ENCODE measurements around the gene LCMT1. TPM values are rescaled to one million over a fixed set of nuclear protein-coding genes. Genes with fewer than 3 reads are reported as not detected.

Gene LCMT1
- polyA plus RNA-seq, 1 donor from 2014 or later: 45.5 TPM

GRCh38 chr16:25172831-25173230 lies 61.3 kb downstream of the LCMT1 start:
- TF ChIP-seq SMC3 (conservative IDR thresholded peaks at IDR 0.05; ENCODE audit: poor library complexity) (no peak), EP300 (conservative IDR thresholded peaks at IDR 0.05; ENCODE audit: poor library complexity, severe bottlenecking) (no peak), POLR2AphosphoS5 (IDR thresholded peaks at IDR 0.05) (no peak), REST (IDR thresholded peaks at IDR 0.05; ENCODE audit: borderline replicate concordance) (no peak), RAD21 (conservative IDR thresholded peaks at IDR 0.05) (no peak), MXI1 (conservative IDR thresholded peaks at IDR 0.05; ENCODE audit: poor library complexity, severe bottlenecking) (no peak), TAF1 (IDR thresholded peaks at IDR 0.05; ENCODE audit: low read depth) (no peak), EZH2 (IDR thresholded peaks at IDR 0.05; ENCODE audit: borderline replicate concordance, insufficient read depth, low read length, poor library complexity, severe bottlenecking) (no peak)
- TF ChIP-seq, protein P1, sequence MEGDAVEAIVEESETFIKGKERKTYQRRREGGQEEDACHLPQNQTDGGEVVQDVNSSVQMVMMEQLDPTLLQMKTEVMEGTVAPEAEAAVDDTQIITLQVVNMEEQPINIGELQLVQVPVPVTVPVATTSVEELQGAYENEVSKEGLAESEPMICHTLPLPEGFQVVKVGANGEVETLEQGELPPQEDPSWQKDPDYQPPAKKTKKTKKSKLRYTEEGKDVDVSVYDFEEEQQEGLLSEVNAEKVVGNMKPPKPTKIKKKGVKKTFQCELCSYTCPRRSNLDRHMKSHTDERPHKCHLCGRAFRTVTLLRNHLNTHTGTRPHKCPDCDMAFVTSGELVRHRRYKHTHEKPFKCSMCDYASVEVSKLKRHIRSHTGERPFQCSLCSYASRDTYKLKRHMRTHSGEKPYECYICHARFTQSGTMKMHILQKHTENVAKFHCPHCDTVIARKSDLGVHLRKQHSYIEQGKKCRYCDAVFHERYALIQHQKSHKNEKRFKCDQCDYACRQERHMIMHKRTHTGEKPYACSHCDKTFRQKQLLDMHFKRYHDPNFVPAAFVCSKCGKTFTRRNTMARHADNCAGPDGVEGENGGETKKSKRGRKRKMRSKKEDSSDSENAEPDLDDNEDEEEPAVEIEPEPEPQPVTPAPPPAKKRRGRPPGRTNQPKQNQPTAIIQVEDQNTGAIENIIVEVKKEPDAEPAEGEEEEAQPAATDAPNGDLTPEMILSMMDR (IDR thresholded peaks at IDR 0.05; ENCODE audit: poor library complexity, severe bottlenecking): no peak
- Histone ChIP-seq H3K9me2 (ENCODE audit: insufficient read depth, low read length) (no peaks in the 10 kb centered on the region), H3K4me2 (ENCODE audit: low read length) (no peak overlapping the region), H3K79me2 (replicated peaks; ENCODE audit: insufficient read depth, low read length) (no peaks in the 10 kb centered on the region), H3K4me3 (ENCODE audit: low read length) (no peak overlapping the region), H3K9ac (ENCODE audit: low read length) (no peak overlapping the region), H2AFZ (ENCODE audit: low read depth, low read length) (no peak overlapping the region), H3F3A (ENCODE audit: insufficient read depth, low read length, poor library complexity, severe bottlenecking) (no peaks in the 10 kb centered on the region), H3K27me3 (ENCODE audit: insufficient read depth, low read depth, low read length) (no peaks in the 10 kb centered on the region), H4K20me1 (ENCODE audit: insufficient read depth) (no peaks in the 10 kb centered on the region), H3K36me3 (ENCODE audit: insufficient read depth, low read length) (peaks cover 8% of the 10 kb centered on the region), H3K9me3 (ENCODE audit: low read length) (no peaks in the 10 kb centered on the region), H3K27ac (ENCODE audit: low read length) (no peak overlapping the region)

DNA sequence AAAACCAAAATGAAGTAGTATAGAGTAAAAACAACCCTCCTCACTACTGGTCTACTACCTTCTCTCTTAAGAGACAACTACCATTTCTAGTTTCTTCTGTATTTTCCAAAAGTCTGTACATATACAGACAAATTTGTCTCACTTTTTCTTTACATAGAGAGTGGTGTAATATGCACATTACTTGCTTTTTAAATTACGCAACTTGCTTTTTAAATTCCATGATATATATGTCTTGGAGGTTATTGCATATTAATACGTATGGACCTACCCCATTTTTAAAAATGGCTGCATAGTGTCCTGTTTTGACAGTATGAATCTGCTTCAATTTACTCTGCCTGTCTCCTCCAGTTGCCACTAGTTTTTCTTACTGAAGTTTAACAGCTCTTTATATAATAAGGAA lies 62.7 kb downstream of the LCMT1 start:
- H3K27ac ChIP-seq (ENCODE audit: low read length): no peak overlapping the region
- no peak overlapping the region for H3K4me2 ChIP-seq (ENCODE audit: low read length)
- no peaks in the 10 kb centered on the region for H3F3A ChIP-seq (ENCODE audit: insufficient read depth, low read length, poor library complexity, severe bottlenecking)
- no peaks in the 10 kb centered on the region for H3K27me3 ChIP-seq (ENCODE audit: insufficient read depth, low read depth, low read length)
- H3K9me3 ChIP-seq (ENCODE audit: low read length): no peaks in the 10 kb centered on the region
- no peaks in the 10 kb centered on the region for H3K79me2 ChIP-seq (replicated peaks; ENCODE audit: insufficient read depth, low read length)
- H3K36me3 ChIP-seq (ENCODE audit: insufficient read depth, low read length): peaks cover 6% of the 10 kb centered on the region
- no peaks in the 10 kb centered on the region for H4K20me1 ChIP-seq (ENCODE audit: insufficient read depth)
- H2AFZ ChIP-seq (ENCODE audit: low read depth, low read length): no peak overlapping the region
- H3K9ac ChIP-seq (ENCODE audit: low read length): no peak overlapping the region
- no peak for TF ChIP-seq SMC3 (conservative IDR thresholded peaks at IDR 0.05; ENCODE audit: poor library complexity)
- TF ChIP-seq MXI1 (conservative IDR thresholded peaks at IDR 0.05; ENCODE audit: poor library complexity, severe bottlenecking): no peak
- TF ChIP-seq EZH2 (IDR thresholded peaks at IDR 0.05; ENCODE audit: borderline replicate concordance, insufficient read depth, low read length, poor library complexity, severe bottlenecking): no peak
- TF ChIP-seq, protein P1 (IDR thresholded peaks at IDR 0.05; ENCODE audit: poor library complexity, severe bottlenecking): no peak
- no peak for TF ChIP-seq REST (IDR thresholded peaks at IDR 0.05; ENCODE audit: borderline replicate concordance)
- no peak for TF ChIP-seq EP300 (conservative IDR thresholded peaks at IDR 0.05; ENCODE audit: poor library complexity, severe bottlenecking)
- TF ChIP-seq TAF1 (IDR thresholded peaks at IDR 0.05; ENCODE audit: low read depth): no peak
- TF ChIP-seq RAD21 (conservative IDR thresholded peaks at IDR 0.05): no peak
- TF ChIP-seq POLR2AphosphoS5 (IDR thresholded peaks at IDR 0.05): no peak
- H3K4me3 ChIP-seq (ENCODE audit: low read length): no peak overlapping the region
- no peaks in the 10 kb centered on the region for H3K9me2 ChIP-seq (ENCODE audit: insufficient read depth, low read length)

Data from neural cell (in vitro differentiated cells).